ENCODE results near the gene ASTN2.
"Not testable (repeated sequence)": the region's sequence is repeated elsewhere in the genome, so short reads cannot be mapped to it uniquely, and the experiment has no call there.

Gene ASTN2

DNA sequence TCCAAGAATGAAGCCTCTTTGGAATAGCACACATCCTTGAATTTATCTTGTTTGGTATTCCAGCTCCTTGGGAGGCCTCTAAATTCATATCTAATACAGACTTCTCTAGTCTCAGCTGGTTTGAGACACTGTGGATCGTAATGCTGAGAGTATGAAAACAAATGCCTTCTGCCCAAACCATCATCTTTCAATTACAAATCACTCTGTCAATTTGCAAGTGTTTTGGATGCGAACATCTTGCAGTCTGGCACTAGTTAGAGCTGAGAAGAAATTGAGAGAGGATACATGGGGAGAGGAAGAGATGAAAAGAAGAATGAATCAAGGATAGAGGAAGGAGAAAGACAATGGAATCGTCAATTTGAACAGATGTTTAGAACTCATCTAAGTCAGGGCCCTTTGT lies 342.6 kb downstream of the ASTN2 start:
- no peak for DNase-seq

DNA sequence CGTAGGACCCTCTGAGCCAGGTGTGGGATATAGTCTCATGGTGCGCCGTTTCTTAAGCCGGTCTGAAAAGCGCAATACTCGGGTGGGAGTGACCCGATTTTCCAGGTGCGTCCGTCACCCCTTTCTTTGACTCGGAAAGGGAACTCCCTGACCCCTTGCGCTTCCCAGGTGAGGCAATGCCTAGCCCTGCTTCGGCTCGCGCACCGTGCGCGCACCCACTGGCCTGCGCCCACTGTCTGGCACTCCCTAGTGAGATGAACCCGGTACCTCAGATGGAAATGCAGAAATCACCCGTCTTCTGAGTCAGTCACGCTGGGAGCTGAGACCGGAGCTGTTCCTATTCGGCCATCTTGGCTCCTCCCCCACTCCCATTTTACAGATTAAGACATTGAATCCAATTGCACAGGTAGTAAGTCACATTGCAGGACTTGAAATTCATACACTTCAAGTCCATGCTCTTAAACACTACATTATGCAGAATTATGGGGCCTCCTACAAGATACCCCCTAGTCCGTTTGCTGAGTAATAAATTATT lies 343.1 kb downstream of the ASTN2 start:
- DNase-seq, result not testable (repeated sequence)

DNA sequence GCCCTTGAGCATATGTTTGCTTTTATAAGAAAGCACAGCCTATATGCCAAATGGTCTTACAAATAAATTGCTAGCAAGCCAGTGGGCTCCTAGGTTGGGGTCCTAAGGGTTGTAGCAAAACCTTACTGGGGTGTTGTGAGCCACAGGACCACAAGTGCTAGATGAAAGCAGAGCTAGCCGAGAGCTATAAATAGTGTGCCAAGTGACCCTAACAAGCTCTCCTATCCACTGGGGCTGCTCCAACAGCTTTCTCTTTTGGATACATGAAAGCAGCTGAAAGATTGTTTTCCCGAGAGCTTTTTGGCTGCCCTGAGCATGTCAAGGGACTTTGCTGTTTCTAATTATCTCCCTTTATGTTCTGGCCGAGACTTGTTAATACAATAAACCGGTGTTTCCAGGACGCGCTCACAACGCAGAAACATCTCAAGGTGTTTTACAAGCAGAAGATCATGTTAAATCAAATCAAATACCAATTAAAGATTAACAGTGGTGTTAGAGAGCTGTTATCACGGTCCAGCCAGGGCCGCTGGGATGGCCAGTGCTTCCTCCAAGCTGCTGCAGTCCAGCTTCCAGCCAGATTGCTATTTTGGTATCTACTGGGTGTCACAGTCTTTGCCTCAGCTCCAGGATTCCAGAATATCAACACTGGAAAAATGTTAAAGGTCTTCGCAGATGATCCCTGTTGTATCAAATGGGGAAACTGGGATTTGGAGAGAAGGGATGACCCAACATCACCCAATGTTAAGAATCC lies 351.0 kb downstream of the ASTN2 start:
- DNase-seq, result no peak

DNA sequence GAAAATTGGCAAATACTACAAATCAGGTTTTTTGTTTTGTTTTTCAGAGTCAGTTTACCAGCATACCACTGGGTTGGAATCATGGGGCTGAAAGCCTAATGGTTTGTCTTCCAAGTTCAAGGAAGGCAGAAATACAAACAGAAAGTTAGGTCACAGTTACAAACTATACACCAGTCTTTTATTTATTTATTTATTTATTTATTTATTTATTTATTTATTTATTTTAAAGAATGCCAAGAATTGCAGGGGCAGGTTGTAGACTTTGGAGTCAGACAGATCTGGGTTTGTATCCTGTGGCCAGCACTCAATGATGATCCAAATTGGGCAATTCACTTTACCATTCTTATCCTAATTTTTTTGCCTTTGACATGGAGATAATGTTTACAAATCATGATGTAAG lies 353.9 kb downstream of the ASTN2 start:
- DNase-seq, result no peak

DNA sequence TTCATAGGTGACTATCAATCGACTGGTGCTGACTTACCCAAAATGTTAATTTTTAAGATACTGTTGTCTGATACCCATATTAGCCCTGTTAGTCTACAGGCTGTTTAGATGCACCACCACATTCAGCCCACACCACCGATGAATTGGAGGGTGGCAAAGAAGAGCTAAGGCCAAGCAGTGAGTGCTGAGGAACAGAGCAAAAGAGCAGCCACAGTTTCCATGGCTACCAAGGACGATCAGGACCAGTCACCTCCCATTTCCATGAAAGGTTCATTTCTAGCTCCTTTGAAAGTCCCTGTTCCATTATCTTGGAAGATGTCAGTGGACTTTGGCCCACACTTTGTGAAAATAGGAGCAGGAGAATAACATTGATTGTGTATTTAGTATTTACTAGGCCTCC lies 364.9 kb downstream of the ASTN2 start:
- no peak for DNase-seq

DNA sequence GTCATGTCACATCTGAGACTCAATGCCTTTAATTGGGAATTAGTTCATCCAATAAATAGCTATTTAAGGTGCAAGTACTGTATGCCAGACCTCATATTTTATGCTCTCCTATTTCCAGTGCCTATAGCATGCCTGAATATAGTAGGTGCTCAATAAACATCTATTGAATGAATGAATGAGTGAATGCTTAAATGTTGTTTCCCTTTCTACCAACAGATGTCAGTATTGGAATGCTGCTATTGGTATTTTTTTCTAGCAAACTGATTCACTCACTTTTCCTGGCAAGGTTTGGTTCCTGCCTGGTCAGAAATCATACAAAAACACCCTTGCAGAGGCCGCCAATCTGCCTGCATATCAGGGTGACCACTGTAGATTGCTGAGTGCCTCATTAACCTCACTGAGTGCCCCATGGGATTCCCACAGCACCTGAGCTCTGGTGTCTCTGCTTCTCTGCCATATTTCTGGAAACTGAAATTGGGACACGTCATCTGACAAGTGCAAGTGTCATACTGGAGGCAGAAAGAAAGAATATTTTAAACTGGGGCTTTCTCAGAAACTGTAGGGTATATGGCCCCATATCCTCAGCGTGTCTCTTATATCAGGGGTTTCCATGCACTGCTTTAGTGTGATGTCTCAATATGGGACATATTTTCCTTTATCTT lies 368.1 kb downstream of the ASTN2 start:
- DNase-seq, result no peak

DNA sequence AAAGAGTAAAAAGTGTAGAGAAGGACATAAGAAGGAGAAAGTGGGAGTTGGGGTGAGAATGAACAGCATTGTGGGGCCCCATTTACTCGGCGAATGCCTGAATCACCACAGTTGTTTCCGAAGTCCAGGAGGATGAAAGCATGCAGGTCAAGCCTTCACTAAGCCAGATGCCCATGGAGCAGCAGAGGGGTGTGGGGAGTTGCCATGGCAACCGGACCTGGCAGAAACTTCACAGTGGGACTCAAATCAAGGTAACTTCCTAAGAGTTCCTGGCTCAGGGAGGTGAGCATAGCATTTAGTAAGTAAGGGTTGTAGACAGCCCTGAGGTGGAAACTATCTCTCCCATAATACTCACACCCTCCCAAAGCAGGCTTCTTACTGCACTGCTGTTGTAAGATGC lies 370.6 kb downstream of the ASTN2 start:
- DNase-seq, result no peak

DNA sequence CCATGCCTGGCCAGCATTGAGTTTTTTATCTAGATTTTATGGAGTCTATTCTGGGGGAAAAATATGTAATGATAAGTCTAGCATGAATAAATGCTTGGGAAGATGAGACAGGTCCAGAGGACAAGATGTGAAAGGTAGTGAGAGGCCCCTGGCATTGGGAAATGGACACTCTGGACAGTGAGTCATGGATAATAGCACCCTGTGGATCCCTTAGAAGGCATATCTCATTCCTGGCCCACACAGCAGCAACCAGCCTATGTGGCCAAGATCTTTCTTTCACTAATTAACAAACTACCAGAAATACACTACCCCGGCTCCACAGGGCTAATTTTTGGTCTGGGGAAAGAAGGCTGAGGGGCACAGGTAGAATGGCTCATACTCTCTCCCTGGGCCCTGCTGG lies 371.7 kb downstream of the ASTN2 start:
- DNase-seq, result no peak

DNA sequence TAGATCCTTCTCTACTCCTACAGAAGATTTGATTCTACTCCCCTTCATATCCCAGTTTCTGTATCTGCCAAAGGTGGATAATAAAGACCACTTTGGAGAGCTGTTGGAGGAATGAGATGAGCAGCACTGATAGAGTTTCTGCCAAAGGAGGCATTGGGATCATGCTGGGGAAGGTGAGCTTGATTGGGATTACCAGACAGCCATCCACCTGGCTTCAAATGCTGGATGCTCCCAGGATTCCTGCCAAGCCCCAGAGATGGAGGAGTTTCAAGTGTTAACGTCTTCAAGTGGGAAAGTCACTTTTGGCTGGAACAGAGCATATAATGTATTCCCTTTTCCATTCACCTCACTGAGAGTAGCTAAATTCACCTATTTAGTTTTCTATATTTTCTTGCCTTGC lies 379.3 kb downstream of the ASTN2 start:
- DNase-seq, result no peak

DNA sequence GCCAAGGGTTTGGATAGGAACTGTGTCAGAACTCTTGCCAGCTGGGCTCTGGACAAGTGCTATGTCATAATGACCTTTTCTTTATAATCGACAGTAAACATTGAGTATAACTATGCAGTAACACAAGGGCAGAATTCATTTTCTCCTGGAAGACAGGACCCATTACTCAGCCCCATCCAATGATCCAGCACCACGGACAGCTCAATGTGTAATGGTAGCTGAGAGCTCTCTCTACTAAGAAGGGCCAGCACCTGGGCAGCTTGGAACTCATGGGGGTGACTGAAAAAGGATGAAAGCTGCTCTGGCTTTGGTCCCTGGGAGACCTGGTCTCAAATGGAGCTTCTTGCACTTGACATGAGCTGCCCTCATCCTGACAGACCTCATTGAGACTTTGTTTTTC lies 380.0 kb downstream of the ASTN2 start:
- no peak for DNase-seq

DNA sequence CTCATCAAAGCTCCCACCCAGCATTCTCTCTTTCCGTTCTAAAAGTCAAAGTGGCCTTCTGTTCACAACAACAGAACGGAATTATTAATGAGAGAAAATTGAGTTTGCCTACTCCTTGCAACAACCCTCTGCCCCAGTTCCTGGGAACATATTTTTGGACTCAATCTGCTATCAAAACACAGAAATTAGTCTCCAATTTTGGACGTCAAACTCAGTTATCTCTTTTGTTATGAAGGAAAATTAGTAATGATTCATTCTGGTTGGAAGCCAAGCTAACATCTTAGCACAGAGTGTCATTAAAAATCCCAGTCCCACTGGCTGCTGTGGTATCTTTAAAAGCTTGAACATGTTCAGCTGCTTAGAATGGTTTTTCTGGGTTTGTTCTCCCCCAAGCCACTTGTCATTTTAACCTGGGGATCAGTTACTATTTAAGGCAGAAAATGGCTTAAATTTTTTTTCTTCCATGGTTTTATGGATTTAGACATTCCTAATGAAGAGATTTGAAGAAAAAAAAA lies 384.5 kb downstream of the ASTN2 start:
- DNase-seq, result no peak

DNA sequence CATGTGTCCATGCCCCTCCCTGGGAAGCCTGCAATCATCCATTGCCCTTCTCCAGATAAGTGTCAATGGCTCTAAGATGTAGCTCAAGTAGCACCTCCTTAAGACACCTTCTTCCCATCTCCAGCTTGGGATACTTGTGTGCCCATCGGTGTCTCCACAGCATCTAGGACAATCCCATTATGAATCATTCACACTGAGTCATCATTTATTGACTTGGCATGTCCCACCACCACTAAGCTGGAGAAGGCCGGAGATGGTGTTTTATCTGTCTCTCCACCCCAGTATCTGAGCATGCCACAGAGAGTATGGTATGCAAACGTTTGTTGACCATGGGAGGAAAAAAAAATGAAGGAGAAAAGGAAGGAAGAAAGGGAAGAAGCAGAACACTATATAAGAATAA lies 385.5 kb downstream of the ASTN2 start:
- no peak for DNase-seq

DNA sequence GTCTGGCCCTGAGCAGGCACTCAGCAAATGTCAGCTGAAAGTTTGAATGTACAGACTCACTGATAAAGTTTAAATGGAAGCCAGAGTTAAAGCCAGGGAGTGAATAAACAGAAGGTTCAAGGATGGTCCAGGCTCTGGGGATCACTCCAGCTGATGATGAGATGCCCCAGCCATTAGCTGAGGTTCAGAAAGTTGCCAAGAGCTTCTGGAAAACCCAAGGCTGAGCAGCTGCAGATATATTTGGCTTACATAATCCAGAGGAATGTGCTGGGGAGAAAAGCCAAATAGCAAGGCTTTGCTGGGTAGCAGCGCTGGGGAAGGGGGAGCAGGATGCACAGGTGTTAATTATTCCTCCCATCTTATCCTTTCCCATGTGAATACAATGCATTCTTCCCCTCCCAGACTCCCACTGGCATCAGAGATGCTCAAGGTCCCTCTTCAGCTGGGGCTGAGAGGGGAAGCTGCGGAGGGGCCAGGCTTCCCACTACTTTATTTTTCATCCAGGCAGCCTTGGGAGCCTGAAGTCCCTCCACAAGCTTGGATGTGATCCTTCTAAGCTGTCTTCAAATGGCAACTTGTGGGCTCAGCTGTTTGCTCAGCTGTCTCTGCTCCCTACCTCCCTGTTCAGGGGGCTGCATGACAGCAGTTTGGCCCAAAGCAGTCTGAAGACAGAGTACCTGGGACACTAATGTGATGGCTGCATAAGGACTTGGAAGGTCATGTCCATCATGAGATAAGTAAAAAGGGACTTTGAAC lies 386.6 kb downstream of the ASTN2 start:
- no peak for DNase-seq

DNA sequence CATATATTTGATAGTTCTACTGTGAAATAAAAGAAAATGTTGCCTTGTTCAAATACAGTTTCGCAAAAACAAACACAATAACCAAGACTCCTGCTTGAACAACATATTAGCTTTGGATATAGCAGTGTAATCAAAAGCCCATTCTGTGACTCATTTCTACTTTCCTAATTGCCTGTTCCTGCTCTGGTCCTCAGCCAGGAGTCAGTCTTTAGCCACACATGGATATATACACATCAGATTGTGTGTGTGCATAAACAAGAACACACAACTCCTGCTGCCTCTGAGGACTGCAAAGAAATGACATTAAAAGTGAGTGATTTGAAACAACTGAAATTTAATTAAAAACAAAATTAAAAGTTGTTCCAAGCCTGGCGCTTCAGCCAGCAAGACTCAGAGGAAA lies 393.0 kb downstream of the ASTN2 start:
- no peak for DNase-seq

DNA sequence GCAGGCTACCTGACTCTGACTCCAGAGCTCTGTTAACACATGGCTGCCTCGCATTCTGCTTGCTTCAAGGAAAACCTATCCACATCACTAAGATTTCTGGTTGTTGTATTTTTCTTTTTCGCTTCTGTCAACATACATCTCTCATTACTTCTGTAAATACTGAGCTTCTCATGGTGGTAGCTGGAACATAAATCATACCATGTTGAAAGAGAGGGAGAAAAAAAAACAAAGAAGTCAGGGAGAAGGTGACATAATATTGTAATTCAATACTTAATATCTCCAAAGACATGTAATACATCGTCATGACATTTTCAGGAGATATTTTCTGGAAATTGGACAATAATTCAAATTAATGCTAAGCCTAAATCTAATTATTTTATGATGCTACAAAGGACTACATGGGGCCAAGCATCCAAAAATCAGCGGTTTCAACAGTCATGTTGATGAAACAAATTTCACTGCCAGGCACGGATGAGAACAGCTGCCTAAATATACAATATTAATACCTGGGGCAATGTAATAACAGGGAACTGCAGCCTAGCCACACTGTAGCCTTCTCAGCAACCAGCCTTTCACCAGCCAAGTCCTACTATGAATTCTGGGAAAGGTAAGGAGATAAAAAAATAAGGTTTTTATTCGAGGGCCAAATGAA lies 395.8 kb downstream of the ASTN2 start:
- DNase-seq, result no peak

DNA sequence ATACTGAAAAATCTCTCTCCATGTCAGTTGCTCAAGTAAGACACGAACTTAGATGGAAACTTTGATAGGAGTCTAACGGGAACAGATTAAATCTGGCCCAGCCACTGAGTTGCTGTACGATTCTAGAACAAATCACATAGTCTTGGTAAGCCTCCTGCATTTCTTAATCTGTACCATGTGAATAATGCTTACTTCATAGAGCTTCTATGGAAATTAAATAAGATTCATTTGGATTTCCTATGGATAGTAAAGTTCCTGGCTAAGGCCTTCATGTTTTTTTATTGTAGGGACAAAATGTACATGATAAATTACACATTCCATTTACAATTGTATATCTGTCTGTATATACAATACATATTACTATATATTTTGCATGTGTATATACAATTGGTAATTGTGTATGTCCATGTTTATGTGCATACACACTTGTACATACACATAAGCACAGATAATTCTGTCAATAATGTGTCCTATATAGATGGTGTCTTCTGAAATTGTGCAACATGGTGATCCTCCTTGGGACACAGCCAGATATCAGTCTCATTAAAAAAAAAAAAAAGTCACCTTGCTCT lies 397.4 kb downstream of the ASTN2 start:
- no peak for DNase-seq

DNA sequence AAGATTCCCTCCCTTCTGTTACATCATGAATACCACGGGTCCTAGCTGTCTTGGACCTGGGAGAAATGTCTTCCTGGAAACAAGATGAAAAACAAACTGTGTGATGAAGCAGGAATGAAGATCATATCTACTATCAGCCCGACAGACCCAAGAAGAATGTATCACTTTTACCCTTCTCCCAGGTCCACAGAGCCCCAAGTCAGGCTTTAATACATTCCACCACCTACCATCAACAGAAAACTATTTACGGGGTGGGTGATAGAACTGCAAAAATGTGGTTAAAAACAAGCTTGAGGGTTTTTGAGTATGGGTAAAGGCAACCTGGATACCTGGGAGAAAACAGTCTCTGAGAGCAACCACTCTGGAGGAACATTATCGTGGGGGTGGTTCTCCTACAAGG lies 400.8 kb downstream of the ASTN2 start:
- DNase-seq, result no peak

DNA sequence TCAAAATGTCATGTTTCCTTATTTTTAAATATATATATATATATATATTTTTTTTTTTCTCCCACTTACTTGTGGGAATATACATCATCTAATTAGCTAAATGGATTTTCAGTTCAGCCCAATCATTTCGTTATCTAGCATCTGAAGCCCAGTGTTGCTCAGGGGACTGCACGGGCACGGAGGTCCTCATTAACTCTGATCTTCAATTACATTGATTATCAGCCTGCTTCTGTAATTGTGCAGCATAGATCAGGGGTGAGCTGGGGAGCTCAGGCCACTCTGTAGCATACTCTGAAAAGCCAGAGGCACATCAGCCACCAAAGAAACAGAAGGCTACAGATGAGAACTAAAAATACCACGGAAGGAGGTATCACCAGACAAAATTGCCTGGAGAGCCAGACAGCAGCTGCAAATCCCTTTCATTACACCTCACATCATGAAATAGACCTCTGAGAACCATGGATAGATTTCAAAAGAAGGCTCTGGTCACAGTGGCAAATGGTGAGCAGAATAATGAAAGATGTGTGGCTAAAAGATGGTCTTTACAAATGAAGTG lies 401.3 kb downstream of the ASTN2 start:
- DNase-seq, result no peak

DNA sequence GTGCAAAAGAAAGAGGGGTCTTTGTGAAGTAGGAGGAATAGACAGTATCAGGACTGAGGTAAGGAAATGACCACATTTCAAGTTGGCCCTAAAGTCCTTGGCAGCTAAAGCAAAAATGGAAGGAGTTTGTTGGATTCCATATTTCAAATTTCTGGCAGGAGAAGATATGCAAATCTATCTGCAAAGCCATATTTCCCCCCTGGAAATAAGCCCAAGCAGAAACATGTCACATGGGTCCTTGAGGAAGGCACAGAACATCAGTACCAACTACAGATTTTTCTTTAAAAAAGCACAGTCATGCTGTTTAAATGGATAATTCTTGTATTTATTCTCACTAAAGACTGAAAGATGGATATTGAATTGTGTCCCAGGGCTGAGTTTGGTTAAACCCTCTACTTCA lies 404.8 kb downstream of the ASTN2 start:
- DNase-seq, result no peak

DNA sequence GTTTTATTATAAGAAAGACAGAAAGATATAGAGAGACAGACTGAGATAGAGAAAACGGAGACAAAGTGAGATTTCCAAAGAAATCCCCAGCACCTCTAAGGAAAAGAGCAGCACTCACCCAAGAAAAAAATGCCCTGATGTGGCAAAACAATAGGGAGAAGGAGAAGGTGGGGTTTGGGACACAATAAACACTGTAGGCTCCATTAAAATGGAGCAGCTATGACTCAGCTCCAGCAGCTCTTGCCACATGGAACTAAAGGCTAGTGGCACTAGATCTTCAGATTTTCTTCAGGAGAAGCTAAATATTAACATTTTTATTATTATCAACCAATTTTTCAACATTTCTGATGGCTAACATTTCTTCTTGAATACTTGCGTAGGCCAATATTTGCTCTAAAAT lies 406.0 kb downstream of the ASTN2 start:
- no peak for DNase-seq

DNA sequence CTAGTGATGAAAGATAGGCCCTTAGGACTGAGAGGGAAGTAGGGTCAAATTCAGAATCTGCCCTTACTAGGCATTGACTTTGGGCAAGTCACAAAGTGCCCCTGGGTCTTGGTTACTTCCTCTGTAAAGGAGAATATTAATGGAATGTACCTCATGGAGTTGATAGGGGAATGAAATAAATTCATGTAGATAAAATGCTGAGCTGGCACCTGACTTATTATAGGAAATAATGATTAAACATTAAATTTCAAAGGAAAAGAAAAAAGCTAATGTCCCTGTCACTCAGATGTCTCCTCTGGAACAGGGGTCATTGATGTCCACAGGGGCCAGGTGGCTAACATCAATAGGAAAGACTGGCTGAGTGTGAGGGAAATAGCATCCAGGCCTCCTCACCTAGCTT lies 406.4 kb downstream of the ASTN2 start:
- DNase-seq, result no peak

DNA sequence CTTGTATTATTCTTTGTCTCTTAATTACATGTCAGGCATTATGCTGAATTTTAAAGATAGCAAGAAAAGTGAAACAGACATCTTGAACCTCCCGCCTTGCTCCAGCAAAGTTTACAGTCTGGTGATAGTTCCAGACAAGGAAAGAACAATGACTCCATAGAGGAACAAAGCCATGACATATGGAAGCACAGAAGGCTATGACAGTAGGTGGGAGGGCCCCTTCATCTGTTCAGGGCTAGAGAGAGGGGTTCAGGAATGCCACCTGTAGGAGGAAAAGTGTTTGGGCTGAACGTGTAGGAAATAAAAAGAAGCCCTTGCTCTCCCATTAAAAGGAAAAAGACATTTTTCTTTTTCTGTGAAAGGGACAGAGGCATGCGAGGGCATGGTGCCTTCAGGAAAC lies 412.2 kb downstream of the ASTN2 start:
- no peak for DNase-seq

Measured in SW 1271 (cell line).